Panc1 (cell line): ENCODE results near the gene CCDC14. TPM values are rescaled to one million over a fixed set of nuclear protein-coding genes. Genes with fewer than 3 reads are reported as not detected.

Experiments used
- ATAC-seq: fragments of 200-7000 bp; cut with Tn5 transposase; 2 replicates; pipeline ENCODE4 v1.9.1; 2020; ENCODE audit warnings: mild to moderate bottlenecking, moderate library complexity
- BruUV-seq: library from RNA; stranded (reverse); fragments of 400-500 nt; replicated peaks from 2 replicates; lab custom pipeline; 2021; lab: Mats Ljungman, UMichigan
- CTCF ChIA-PET: fragments of 300-600 bp; sonication (Branson Sonifier 250); formaldehyde crosslinking; loops from one replicate; lab custom pipeline; 2022; ENCODE audit warnings: antibody characterized with exemption; lab: Charles Lee
- POLR2A ChIA-PET: fragments of 300-600 bp; sonication (Branson Sonifier 250); formaldehyde crosslinking; loops from one replicate; lab custom pipeline; 2022; ENCODE audit warnings: antibody characterized with exemption; lab: Charles Lee
- DNase-seq: peaks from one replicate; pipeline ENCODE4 v3.0.0-alpha.2; 2010; ENCODE audit warnings: low read depth, low spot score
- H3K27ac ChIP-seq: 2 replicates; pipeline ENCODE4 v1.5.1; 2011; ENCODE audit warnings: mild to moderate bottlenecking, low read length, inconsistent platforms
- H3K27me3 ChIP-seq: fragments of 200-500 bp; sonication (Bioruptor generic); 2 replicates; pipeline ENCODE4 v1.6.0; 2014; ENCODE audit warnings: low read length, inconsistent platforms; ENCODE audit not compliant: control insufficient read depth, insufficient read depth
- H3K36me3 ChIP-seq: fragments of 200-500 bp; sonication (Bioruptor generic); 2 replicates; pipeline ENCODE4 v1.5.1; 2014; ENCODE audit warnings: inconsistent platforms, mild to moderate bottlenecking, low read length, moderate library complexity; ENCODE audit not compliant: control insufficient read depth, insufficient read depth
- H3K4me1 ChIP-seq: 2 replicates; pipeline ENCODE4 v1.5.1; 2011; ENCODE audit warnings: inconsistent platforms, mild to moderate bottlenecking, low read length, moderate library complexity; ENCODE audit not compliant: control insufficient read depth, insufficient read depth
- H3K4me3 ChIP-seq, 2 experiments: 2 replicates each; pipeline ENCODE4 v1.5.1; 2011 to 2012; ENCODE audit warnings: low read depth in 2 of 2, low read length in 2 of 2, mild to moderate bottlenecking in 2 of 2, inconsistent platforms in 1 of 2, moderate library complexity in 1 of 2
- H3K9me3 ChIP-seq: fragments of 200-500 bp; sonication (Bioruptor generic); 2 replicates; pipeline ENCODE4 v1.5.1; 2014; ENCODE audit warnings: low read depth, mild to moderate bottlenecking, inconsistent platforms, low read length, moderate library complexity; ENCODE audit not compliant: control insufficient read depth, insufficient read depth
- CTCF ChIP-seq: fragments of 450-650 bp; IDR thresholded peaks from 2 replicates; pipeline ENCODE4 v1.5.1; 2017; ENCODE audit warnings: mild to moderate bottlenecking
- POLR2AphosphoS5 ChIP-seq: IDR thresholded peaks from 2 replicates; pipeline ENCODE4 v1.6.1; 2012; ENCODE audit warnings: mild to moderate bottlenecking, low read depth, low read length, moderate library complexity
- REST ChIP-seq, 2 experiments: IDR thresholded peaks; 2 replicates each; pipeline ENCODE4 v1.6.1; 2011 to 2012; ENCODE audit warnings: low read depth in 2 of 2, control low read depth in 1 of 2, low read length in 1 of 2, mild to moderate bottlenecking in 1 of 2, moderate library complexity in 1 of 2; ENCODE audit not compliant: insufficient read depth in 1 of 2
- SIN3A ChIP-seq: IDR thresholded peaks from 2 replicates; pipeline ENCODE4 v1.6.1; 2012; ENCODE audit warnings: low read depth, mild to moderate bottlenecking, low read length, moderate library complexity, borderline replicate concordance; ENCODE audit not compliant: insufficient read depth
- TCF7L2 ChIP-seq: IDR thresholded peaks from 2 replicates; pipeline ENCODE4 v1.6.1; 2011; ENCODE audit warnings: mild to moderate bottlenecking, low read depth, low read length, inconsistent platforms
- in situ Hi-C: cut with HindIII; loops from 2 replicates; pipeline ENCODE4 v1.10.0; 2016; ENCODE audit warnings: low sequenced_read_pairs, low pct_unique_long_range_greater_than_20kb
- intact Hi-C: fragments of 100-400 bp; cut with micrococcal nuclease; formaldehyde crosslinking; loops from one replicate; pipeline ENCODE4 v1.10.0; 2022; ENCODE audit not compliant: unreplicated experiment
- total RNA-seq: library from RNA; stranded (reverse); gene quantifications from one replicate; pipeline ENCODE4 v1.2.1, GENCODE V29; 2021; ENCODE audit not compliant: unreplicated experiment

CCDC14 gene
- total RNA-seq, 1 experiment from 2014 or later = 57.7 TPM

- peaks cover 3% of the 10 kb centered on the region; the same call in 1 of the 2 replicates for H3K9me3 ChIP-seq
- H3K27ac ChIP-seq = no peak overlapping the region
- intact Hi-C loops = no loop called here
- CTCF ChIA-PET = no interaction called here
- BruUV-seq = no TSS peak
- POLR2A ChIA-PET = no interaction called here
- no peak overlapping the region for H3K4me3 ChIP-seq
- TF ChIP-seq REST (IDR thresholded peaks at IDR 0.05; ENCODE audit: insufficient read depth in 1 of 2, low read depth in 2 of 2, low read length in 1 of 2) (no peak), SIN3A (no peak), CTCF (no peak), TCF7L2 (no peak), POLR2AphosphoS5 (no peak)
- DNase-seq (no peak), ATAC-seq (no peak)
- H3K4me1 ChIP-seq = no peaks in the 10 kb centered on the region
- H3K27me3 ChIP-seq = no peaks in the 10 kb centered on the region
- in situ Hi-C loops = no loop called here
- H3K36me3 ChIP-seq = no peaks in the 10 kb centered on the region
Observed at GRCh38 chr3:123920868-123921267, 40.2 kb downstream of the CCDC14 start.

- Histone ChIP-seq H3K36me3 (no peaks in the 10 kb centered on the region), H3K4me3 (no peak overlapping the region), H3K4me1 (no peaks in the 10 kb centered on the region), H3K9me3 (peaks cover 3% of the 10 kb centered on the region; the same call in 1 of the 2 replicates), H3K27ac (no peak overlapping the region), H3K27me3 (no peaks in the 10 kb centered on the region)
- intact Hi-C loops = no loop called here
- no TSS peak for BruUV-seq
- DNase-seq = no peak
- TF ChIP-seq POLR2AphosphoS5 (no peak), TCF7L2 (no peak)
- in situ Hi-C loops = no loop called here
- ChIA-PET POLR2A (no interaction called here), CTCF (no interaction called here)
- no peak for ATAC-seq
Observed at GRCh38 chr3:123920383-123920782, 40.6 kb downstream of the CCDC14 start.

GRCh38 chr3:123919353-123919752 is 41.7 kb downstream of the CCDC14 start:
- no peak overlapping the region for H3K4me3 ChIP-seq
- ChIA-PET POLR2A (no interaction called here), CTCF (no interaction called here)
- in situ Hi-C loops = no loop called here
- H3K4me1 ChIP-seq = no peaks in the 10 kb centered on the region
- no peaks in the 10 kb centered on the region for H3K36me3 ChIP-seq
- no peak for ATAC-seq
- H3K27ac ChIP-seq = no peak overlapping the region
- DNase-seq = no peak
- H3K27me3 ChIP-seq = no peaks in the 10 kb centered on the region
- intact Hi-C loops = no loop called here
- peaks cover 3% of the 10 kb centered on the region; the same call in 1 of the 2 replicates for H3K9me3 ChIP-seq
- BruUV-seq = no TSS peak
- no peak for TF ChIP-seq TCF7L2
- TF ChIP-seq CTCF = no peak
- TF ChIP-seq SIN3A = no peak
- TF ChIP-seq REST (IDR thresholded peaks at IDR 0.05; ENCODE audit: insufficient read depth in 1 of 2, low read depth in 2 of 2, low read length in 1 of 2) = no peak
- TF ChIP-seq POLR2AphosphoS5 = no peak
